Activated CD8-positive, alpha-beta memory T cell treated with anti-CD3 and anti-CD28 coated beads for 48 hours (primary cell): ENCODE measurements around the gene MAGEB3.
"Not testable (repeated sequence)": the region's sequence is repeated elsewhere in the genome, so short reads cannot be mapped to it uniquely, and the experiment has no call there.

Experiments
- DNase-seq, 3 experiments: peaks; one replicate each; pipeline ENCODE4 v3.0.0-alpha.2; 2020; ENCODE audit warnings: low read depth in 2 of 3, low spot score in 2 of 3

MAGEB3 gene, protein sequence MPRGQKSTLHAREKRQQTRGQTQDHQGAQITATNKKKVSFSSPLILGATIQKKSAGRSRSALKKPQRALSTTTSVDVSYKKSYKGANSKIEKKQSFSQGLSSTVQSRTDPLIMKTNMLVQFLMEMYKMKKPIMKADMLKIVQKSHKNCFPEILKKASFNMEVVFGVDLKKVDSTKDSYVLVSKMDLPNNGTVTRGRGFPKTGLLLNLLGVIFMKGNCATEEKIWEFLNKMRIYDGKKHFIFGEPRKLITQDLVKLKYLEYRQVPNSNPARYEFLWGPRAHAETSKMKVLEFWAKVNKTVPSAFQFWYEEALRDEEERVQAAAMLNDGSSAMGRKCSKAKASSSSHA

DNA sequence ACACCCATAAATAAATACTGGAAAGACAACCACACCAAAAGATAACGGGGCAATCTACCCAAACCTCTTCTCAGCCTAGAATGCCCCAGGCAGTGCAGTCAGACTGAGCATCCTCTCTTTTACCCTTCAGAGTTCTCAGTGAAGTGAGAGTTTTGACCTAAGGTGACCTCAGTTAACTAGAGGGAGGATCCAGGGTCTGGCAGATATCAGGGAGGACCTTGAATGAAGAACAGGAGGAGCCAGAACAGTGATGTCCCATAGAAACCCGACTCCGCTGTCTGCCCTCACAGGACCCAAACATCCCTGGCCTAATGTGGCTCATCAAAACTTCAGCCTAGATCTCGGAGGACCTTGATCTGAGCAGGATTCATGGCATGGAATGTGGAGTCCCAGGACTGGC is at the start of gene MAGEB3:
TSS of gene MAGEB3 (plus strand) at position 263 of the 400 bp plus-strand sequence. CDS start 5,268 bp downstream, outside the sequence.
- DNase-seq: no peak

DNA sequence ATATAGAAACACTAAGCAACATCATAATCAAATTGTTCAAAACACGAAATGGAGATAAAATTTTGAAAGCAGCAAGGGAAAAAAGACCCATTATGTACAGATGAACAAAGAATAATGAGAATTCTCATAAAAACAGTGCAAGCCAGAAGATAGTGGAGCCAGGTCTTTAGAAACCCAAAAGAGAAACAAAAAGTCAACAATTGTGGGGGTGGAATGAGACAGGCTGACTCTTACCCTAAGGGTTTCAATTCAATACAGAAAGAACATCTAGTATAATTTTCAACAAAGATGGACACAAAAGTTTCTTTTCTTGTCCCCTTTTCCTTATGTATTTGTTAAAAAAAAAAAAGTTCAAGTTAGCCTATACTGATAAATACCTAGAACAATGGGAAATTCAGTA is 49.1 kb upstream of the MAGEB3 start:
- DNase-seq: no peak

GRCh38 chrX:30183554-30183953 is 46.9 kb upstream of the MAGEB3 start:
- DNase-seq: no peak

- no peak for DNase-seq
Measured at GRCh38 chrX:30190426-30190825, 40.0 kb upstream of the MAGEB3 start.

DNA sequence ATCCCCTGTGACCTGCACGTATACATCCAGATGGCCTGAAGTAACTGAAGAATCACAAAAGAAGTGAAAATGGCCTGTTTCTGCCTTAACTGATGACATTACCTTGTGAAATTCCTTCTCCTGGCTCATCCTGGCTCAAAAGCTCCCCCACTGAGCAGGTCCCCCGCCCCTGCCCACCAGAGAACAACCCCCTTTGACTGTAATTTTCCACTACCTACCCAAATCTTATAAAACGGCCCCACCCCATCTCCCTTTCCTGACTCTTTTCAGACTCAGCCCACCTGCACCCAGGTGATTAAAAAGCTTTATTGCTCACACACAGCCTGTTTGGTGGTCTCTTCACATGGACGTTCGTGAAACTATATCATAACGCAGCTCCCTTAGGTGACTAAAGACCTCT is 36.5 kb upstream of the MAGEB3 start:
- not testable (repeated sequence) for DNase-seq

DNA sequence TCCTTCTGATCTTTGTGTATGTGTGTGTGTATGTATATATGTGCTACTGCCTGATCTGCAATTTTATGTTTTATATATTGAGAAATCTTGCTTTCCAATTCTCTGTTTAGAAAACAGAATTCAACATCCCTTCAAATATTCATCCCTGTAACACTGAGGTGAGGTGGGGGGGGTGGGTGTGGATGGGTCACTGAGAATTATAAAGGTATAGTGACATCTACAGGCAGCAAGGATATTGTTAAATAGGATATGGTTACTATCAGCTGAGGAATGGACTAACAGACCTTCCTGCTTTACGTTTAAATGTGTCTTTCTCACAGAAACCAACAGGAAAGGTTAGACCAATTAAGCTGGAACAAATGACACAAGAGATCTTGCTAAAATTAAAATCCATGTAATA is 34.1 kb upstream of the MAGEB3 start:
- DNase-seq: no peak

DNA sequence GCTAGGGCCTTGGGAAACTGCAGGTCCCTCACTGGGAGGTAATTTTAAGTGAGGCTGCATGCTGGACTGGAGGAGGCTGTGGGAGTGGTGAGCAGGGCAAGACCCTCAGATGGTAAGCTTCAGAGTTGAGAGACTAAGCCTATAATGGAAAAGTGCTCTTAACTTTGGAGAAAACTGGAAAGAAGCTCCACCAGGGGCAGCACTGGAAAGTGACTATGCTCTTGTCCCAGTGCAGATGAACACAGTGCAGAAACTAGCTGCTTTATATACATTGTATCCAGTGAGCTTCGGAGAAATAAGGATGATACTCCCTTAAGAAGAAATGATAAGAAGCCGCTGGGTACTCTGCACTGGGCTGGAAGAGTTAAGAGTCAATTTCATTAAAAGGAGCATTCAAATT is 18.3 kb upstream of the MAGEB3 start:
- DNase-seq: no peak

- DNase-seq: no peak
Measured at GRCh38 chrX:30215357-30215843, 15.1 kb upstream of the MAGEB3 start, which contains the start of gene MAGEB2. MAGEB2 (plus strand) TSS chrX:30215563; CDS start chrX:30218581, 3,018 bp downstream.

DNA sequence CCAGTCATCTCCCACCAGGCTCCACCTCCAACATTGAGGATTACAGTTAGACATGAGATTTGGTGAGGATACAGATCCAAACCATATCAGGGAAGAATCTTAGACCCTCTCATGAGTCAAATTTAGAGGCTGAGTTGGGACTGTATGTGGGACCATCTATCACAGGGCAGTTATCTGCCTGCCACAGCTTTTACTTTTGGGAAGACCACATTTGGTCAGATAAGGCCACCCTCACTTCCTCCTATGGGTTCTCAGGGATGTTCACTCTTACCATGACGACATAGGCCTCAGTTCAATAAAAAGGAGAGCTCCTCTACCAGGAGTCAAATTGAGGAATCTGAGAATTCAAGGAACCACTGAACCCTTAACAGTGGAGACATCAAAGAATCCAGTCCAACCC is 13.0 kb upstream of the MAGEB3 start:
- DNase-seq: no peak

DNA sequence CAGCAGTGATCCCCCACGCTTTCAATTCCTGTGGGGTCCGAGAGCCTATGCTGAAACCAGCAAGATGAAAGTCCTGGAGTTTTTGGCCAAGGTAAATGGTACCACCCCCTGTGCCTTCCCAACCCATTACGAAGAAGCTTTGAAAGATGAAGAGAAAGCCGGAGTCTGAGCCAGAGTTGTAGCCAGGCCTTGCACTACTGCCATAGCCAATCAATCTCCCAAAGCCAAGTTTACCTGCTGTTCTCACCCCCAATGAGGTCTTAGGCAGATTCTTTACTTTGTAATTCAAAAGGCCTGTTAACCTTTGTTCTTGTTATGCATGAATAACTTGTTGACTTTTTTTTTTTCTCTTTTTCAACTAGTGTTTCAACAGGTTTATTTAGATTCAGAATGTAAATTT is 11.1 kb upstream of the MAGEB3 start:
- DNase-seq: no peak

- DNase-seq: no peak
Measured at GRCh38 chrX:30220661-30221060, 9.8 kb upstream of the MAGEB3 start.

DNA sequence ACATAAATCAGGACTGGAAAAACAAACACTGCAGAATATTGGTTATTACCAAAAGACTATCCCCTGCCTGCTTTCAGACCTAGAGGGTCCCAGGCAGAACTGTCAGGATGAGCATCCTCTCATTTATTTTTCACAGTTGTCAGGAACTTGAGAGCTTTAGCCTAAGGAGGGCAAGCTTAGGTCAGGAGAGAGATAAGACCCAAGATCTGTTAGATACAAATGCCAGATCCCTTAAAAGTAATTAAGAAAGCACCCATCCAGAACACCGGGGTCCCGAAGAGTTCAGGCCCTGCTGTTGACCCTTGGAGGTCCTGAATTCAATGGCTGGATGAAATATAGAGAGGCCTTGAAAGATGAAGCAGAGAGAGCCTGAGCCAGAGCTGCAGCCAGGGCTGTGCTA is 5.9 kb upstream of the MAGEB3 start:
- no peak for DNase-seq

- no peak for DNase-seq
Measured at GRCh38 chrX:30228526-30228925, 1.9 kb upstream of the MAGEB3 start.

- DNase-seq: no peak
Measured at GRCh38 chrX:30241724-30242415, 11.4 kb downstream of the MAGEB3 start, which contains the start of gene MAGEB4. MAGEB4 (plus strand) TSS chrX:30242000; CDS start chrX:30242136, 136 bp downstream.

DNA sequence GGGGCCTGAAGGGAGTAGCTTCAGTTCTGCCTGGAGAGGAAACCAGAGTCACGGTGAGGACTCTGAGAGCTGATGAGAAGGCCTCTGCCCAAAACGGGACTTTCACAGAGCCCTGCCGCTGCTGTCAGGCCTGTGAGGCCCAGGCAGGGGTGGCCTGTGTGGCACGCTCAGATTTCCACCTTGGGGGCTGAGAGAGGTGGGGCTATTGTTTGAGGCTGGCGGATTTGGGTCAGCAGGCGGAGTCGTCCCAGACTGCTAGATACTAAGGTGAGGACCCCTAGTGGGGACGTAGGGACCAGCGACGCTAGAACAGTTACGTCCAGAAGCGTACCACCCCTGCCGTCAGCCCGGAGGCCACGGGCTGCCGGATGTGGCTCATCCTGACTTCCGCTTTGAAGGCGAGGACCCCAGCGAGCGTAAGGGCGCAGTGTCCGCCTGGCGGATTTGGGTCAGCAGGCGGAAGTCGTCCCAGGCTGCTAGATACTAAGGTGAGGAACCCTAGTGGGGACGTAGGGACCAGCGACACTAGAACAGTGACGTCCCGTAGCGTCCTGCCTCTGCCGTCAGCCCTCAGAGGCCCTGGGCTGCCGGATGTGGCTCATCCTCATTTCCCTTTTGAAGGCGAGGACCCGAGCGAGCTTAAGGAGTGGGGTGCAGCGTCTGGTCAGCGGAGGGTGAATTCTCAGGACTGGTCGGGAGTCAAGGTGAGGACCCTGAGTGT is 16.5 kb downstream of the MAGEB3 start, which contains the start of gene MAGEB1:
TSS of gene MAGEB1 (plus strand) at position 378 of the 721 bp plus-strand sequence. CDS start 3,348 bp downstream, outside the sequence.
- DNase-seq: no peak

DNA sequence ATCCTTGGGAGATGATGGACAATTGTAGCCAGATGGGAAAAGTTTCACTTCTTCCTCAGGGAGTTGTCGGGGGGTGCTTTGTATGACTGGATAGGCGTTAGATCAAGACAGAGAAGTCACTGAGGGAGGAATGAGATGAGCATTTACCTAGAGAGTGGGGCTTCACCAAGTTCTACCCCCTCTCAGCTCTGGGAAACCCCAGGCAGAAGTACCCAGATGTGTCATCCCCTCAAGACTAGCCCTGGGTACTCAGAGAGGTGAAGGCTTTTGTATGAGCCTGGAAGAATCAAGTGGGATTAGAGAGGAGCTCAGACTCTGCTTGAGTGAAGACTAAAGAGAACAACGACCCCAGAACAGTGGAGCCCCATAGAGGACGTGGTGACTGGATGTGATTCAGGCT is 18.4 kb downstream of the MAGEB3 start:
- no peak for DNase-seq

DNA sequence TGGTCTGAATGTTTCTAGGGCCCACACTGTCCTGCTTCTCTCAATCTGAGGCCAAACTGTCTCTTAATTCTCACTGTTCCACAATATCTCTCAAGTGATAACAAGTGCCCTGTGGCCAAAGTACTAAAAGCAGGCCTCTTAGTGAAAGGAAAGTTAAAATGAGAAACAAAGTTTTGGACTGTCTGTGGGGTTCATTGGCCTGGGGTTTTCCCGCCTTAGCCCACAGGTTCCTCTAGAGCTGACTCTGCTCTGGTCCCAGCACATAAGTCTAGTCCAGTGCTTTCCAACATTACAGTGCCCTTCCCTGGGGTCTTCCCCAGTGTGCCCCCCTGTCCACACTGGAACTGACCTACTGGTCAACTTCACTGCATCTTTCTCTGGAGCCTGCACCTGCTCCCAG is 22.8 kb downstream of the MAGEB3 start:
- DNase-seq: no peak

- DNase-seq: no peak
Measured at GRCh38 chrX:30259927-30260326, 29.5 kb downstream of the MAGEB3 start.

DNA sequence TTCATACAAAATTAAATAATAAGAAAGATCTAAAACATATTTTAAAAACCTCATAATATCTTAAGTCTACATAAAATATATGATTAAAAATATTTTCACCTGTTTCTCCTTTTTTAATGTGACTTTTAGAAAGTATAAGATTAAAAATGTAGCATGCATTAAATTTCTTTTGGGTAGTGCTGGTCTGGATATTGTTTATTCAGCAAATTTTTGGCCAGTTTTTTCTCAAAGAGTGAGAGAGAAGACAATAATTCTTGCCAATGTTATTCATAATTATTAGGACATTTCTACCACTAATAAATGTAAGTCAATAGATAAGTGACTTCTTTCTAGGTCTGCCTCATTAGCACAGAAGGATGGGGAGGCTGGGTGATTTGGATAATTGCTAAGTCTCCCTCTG is 30.6 kb downstream of the MAGEB3 start:
- no peak for DNase-seq

- no peak for DNase-seq
Measured at GRCh38 chrX:30262763-30263162, 32.3 kb downstream of the MAGEB3 start.

DNA sequence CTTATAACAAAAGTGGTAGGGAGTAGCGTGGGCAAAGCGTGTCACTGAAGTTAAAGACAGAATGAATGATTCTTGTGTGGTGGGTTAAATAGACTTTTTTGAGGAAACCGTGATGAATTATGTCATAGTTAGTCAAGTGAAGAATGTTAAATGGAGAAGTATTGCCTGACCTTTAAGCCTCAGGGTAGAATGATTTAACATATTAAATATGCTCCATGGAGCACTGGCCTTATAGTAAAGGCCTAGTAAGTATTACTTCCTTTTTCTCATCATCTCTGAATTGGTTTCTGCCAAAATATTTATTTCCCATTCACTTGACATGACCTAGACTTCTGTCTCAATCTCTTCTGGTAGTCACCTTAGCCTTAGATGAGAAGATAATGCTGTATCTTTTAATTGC is 40.2 kb downstream of the MAGEB3 start:
- no peak for DNase-seq

DNA sequence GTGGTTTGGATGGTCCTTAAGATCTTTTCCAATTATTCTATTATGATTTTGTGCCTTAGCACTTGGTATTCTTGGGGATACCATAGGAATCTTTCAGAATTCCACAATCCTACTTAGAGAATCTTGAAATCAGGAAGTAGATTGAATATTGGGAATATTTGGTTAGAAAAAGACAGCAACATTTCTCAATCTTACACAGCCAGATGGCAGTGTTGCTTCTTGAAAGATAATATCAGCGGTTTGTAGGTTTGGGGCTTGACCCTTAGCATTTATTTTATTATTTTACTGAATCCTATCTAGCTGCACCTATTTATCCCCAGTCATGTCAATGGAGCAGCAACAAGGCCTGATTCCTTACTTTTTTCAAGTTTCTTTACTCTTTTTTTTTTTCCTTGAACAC is 45.0 kb downstream of the MAGEB3 start:
- DNase-seq: no peak
